Hematopoietic multipotent progenitor cell treated with erythropoietin and hydrocortisone succinate and interleukin-3 and kit ligand, for 4 days (in vitro differentiated cells): ENCODE measurements around the gene NNT.
"Not testable (repeated sequence)": the region's sequence is repeated elsewhere in the genome, so short reads cannot be mapped to it uniquely, and the experiment has no call there.

Experiments
- DNase-seq: peaks from one replicate; pipeline ENCODE4 v3.0.0-alpha.2; 2015

The NNT gene

GRCh38 chr5:43634621-43635020 lies 31.6 kb downstream of the NNT start:
- peak; percentile 29 for DNase-seq

GRCh38 chr5:43635374-43635773 lies 32.4 kb downstream of the NNT start:
- DNase-seq, result no peak

DNA sequence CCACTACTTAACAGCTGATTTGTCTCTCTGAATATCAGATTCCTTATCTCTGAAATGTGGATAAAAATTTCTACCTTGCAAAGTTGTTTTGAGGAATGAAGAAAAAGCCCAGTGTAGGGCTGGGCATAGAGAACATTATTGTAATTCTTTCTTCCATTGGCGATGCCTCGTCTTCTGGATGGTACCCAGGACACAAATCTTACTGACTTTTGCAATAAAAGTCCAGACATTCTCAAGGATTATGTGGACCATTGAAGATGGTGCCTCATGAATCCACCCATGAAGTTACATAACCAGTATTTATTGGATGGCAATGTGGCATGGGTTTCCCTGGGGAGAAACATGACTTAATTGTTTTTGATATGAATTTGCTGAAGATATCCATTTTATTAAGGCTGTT lies 33.1 kb downstream of the NNT start:
- no peak for DNase-seq

- no peak for DNase-seq
Measured at GRCh38 chr5:43637416-43637815, 34.4 kb downstream of the NNT start.

DNA sequence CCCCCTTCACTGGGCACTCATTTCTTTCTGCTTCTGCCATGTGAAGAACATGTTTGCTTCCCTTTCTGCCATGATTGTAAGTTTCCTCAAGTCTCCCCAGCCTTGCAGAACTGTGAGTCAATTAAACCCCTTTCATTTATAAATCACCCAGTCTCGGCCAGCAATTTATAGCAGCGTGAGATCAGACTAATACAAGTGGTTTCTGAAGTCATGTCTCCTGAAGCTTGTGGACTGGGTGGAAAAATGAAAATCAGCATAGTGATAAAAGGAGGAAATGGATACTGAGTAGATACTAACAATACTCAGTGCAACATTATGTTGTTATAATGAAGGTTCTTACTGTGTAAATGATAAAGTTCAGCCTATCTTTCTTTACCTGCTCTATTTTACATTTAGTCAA lies 35.1 kb downstream of the NNT start:
- no peak for DNase-seq

GRCh38 chr5:43638546-43638945 lies 35.6 kb downstream of the NNT start:
- DNase-seq, result no peak

DNA sequence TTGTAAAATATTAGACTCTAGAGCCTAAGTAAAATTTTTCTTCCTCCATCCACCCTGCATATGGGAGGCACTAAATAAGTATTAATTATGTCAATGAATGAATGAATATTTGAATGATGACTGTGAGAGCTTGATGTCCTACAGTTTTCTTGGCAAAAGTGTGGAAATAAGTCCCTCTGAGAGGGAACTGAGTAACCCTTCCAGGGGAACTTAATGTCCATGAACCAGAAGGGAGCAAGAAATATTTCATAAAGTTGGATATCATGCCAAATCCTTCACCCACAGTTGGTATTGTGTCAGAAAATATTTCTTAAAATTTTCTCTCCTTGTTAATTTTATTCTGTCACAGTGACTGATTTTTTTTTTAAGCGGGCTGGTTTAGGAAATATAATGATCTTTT lies 36.6 kb downstream of the NNT start:
- no peak for DNase-seq

GRCh38 chr5:43642428-43642827 lies 39.4 kb downstream of the NNT start:
- peak; percentile 8 for DNase-seq

DNA sequence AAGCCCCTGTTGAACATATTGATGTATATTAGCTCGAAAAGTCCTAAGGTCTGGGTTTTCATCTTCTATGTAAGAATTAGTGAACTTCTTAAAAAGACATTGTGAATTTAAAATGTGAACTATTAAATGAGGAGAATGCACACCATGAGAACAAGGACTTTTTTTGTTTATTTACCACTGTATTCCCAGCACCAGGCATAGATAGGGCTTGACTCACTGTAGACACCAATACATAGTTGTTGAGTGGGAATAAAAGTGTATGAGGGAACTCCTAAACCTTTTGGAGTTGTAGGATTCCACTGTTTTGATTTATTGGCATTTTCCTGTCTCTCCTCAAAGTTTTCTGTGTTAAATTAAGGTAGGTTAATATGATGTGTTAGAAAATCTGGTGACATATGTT lies 40.3 kb downstream of the NNT start:
- DNase-seq, result no peak

- no peak for DNase-seq
Measured at GRCh38 chr5:43643750-43644149, 40.8 kb downstream of the NNT start.

DNA sequence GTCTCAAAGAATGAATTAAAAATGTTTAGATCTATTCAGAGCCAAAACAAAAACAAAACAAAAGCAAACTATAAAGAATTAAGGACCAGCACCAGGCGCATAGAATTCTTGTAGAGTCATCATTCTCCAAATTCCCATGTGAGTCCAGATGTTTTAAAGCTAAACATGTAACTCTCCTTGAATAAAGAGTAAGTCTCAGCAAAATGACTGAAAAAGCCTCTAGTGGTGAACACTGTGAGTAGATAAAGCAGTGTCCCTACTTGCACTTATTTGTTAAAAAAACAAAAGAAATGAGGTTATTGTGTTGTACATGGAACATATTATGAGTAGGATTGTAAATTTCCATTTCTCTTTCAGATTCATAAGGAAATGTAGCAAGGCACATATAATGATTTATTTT lies 44.0 kb downstream of the NNT start:
- DNase-seq, result no peak

- DNase-seq, result no peak
Measured at GRCh38 chr5:43647789-43648188, 44.8 kb downstream of the NNT start.

DNA sequence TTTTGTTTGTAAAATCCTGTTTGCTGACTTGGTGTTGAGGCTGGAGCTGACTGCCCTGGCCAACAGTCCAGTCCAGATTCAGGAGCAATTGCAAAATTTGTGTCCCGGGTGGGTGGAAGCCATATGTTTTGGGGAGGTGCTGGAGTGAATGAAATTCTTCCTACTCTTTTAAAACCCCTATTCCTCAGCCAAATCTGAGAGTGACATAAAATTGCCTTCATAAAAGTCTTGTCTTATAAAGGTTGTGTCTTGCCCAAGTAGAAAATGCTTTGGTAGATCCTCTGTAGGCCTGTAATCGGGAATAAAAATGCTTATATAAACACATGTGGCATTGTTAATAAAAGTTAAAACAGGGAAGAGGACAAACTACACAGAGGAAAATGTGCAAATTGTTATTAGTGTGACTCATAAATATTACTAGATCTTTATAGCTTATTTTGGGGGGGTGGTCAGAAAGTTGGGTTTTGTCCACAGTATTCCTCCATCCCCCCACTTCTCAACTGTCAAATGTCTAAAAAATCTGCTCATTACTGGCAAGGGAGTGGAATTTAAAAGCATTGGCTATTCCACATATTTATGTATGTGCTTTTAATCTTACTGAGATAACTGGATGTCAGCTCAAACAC lies 45.6 kb downstream of the NNT start:
- no peak for DNase-seq

DNA sequence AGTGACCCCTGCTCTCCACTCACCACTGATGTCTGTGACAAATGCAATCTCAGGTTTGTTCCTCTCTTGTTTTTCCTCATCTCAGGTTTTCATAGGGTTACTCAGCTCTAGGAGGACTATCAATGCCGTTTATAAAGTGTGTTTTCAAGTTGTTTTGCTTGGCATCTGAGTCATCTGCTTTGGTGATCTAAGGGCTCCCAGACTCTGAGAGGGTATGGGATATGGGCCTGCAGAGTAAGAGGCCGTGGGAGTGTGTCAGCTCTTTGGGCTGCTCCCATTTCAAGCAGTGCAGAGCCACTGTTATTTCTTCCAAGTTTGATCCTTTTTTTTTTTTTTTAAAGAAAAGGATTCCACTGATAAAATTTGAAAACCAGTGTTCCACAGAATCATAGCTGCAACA lies 46.3 kb downstream of the NNT start:
- no peak for DNase-seq

- DNase-seq, result no peak
Measured at GRCh38 chr5:43652537-43653302, 49.7 kb downstream of the NNT start.

GRCh38 chr5:43658509-43658908 lies 55.5 kb downstream of the NNT start:
- no peak for DNase-seq

DNA sequence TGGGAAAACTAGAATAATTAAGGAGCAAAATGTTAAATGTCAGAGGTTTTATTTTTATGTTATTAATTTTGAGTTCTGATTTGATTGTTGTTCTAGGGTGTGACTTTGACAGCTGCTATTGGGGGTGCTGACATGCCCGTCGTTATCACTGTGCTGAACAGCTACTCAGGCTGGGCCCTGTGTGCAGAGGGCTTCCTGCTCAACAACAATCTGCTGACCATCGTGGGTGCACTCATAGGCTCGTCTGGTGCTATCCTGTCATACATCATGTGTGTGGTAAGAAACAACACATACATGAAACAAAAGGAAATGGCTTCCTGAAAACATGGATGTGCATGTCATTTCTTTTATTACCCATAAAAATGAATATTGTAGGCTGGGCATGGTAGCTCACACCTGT lies 56.1 kb downstream of the NNT start:
- DNase-seq, result no peak

- peak; percentile 78 for DNase-seq
Measured at GRCh38 chr5:43661102-43661501, 58.1 kb downstream of the NNT start.

- DNase-seq, result no peak
Measured at GRCh38 chr5:43663916-43664315, 60.9 kb downstream of the NNT start.

DNA sequence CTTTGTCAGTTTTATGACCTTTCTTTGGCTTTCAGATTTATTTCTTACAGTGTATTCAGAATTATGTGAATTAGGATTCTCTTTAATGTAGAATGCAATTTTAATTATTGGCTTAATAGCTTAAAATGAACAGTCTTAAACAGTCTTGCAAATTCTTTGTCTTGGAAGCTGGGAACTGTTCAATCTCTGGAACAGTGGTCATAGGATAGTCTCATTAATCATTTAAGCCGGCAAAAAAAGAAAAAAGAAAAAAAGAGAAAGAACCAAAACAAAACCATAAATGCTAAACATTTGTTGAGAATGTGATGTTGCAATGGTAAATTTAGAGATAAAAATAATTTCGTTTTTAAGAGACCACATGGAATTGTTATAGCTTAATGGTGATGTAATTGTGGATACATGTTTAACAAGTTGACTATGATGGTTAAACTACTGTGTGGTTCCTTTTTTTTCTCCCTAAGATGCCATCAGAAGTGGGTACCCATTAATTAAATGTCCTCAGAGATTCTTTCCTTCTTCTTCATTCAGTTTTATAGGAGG lies 61.6 kb downstream of the NNT start:
- no peak for DNase-seq

DNA sequence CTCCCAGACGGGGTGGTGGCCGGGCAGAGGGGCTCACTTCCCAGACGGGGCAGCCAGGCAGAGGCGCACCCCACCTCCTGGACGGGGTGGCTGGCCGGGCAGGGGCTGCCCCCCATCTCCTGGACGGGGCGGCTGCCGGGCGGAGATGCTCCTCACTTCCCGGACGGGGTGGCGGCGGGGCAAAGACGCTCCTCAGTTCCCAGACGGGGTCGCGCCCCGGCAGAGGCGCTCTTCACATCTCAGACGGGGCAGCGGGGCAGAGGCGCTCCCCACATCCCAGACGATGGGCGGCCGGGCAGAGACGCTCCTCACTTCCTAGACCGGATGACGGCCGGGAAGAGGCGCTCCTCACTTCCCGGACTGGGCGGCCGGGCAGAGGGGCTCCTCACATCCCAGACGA lies 62.8 kb downstream of the NNT start:
- not testable (repeated sequence) for DNase-seq

DNA sequence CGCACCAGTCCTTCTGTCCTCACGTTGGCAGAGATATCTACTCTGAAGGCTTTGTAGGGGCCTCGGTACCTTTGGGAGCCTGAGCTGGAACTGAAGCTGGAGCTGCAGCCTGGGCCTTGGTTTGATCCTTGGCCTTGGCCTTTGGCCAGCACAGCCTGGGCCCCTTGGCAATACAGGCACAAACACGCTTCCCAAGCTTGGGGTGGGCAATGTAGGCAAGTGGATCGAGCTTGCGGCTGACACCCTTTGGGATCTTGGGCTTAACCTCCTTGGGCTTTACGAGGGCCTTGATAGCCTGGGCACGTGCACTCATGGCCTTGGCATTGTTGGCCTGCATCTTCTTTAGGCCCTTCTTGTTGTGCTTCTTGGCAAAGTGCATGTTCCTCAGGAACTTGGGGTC lies 63.7 kb downstream of the NNT start:
- DNase-seq, result not testable (repeated sequence)

GRCh38 chr5:43667379-43667778 lies 64.4 kb downstream of the NNT start:
- DNase-seq, result not testable (repeated sequence)

DNA sequence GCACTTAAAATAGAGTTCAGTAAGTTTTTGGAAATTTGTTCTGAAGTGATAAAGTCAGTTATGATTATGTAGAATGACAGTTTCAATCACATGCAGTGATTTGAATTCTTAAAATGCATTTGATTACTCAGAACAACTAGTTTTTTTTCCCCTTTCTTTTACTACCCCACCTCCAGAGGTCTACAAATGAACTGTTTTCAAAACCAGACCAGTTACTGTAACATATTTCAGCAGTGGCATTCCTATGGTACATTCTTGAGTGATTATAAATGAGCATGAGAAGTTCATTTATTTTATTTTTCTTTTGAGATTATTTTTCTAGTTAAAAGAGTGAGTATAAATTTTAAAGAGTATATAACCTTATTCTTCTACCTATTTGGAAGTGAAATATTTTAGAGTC lies 71.6 kb downstream of the NNT start:
- no peak for DNase-seq

DNA sequence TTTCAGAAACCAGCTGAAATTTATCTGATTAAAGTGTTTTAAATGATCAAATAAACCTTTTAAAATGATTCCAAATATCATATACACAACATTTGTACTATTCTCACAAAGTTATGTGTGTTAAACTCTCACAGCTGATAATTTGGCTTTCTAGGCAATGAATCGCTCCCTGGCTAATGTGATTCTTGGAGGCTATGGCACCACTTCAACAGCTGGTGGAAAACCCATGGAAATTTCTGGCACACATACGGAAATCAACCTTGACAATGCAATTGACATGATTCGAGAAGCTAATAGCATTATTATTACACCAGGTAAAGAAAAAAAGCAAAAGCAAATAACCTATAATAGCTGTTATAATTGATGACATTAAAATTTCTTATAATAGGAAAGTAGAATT lies 72.4 kb downstream of the NNT start:
- no peak for DNase-seq
